Activated CD4-positive, alpha-beta T cell treated with anti-CD3 and anti-CD28 coated beads, Interleukin-2, amount 10 ng/mL, durations not matched to agents 7 days and 5 days (primary cell): ENCODE measurements around the gene PRR12. TPM values are rescaled to one million over a fixed set of nuclear protein-coding genes. Genes with fewer than 3 reads are reported as not detected.

Experiments used
- CTCF ChIA-PET: fragments of 350-600 bp; sonication (Branson Sonifier 250); formaldehyde crosslinking; loops from one replicate; lab custom pipeline; 2021; ENCODE audit warnings: antibody characterized with exemption; lab: Charles Lee
- POLR2A ChIA-PET: fragments of 350-600 bp; sonication (Branson Sonifier 250); formaldehyde crosslinking; loops from one replicate; lab custom pipeline; 2021; ENCODE audit warnings: antibody characterized with exemption; lab: Charles Lee
- DNase-seq: peaks from one replicate; pipeline ENCODE4 v3.0.0-alpha.2; 2020
- H3K27ac Mint-ChIP-seq: one replicate; pipeline ENCODE4 v1.8.0; 2021; ENCODE audit warnings: mild to moderate bottlenecking, moderate library complexity, mixed read lengths
- H3K27me3 Mint-ChIP-seq: one replicate; pipeline ENCODE4 v1.8.0; 2021; ENCODE audit warnings: mixed read lengths
- H3K36me3 Mint-ChIP-seq: one replicate; pipeline ENCODE4 v1.8.0; 2021; ENCODE audit warnings: low read depth, mixed read lengths
- H3K4me1 Mint-ChIP-seq: one replicate; pipeline ENCODE4 v1.8.0; 2021; ENCODE audit warnings: mixed read lengths
- H3K4me3 Mint-ChIP-seq: one replicate; pipeline ENCODE4 v1.8.0; 2021; ENCODE audit warnings: mild to moderate bottlenecking, moderate library complexity, mixed read lengths
- H3K9me3 Mint-ChIP-seq: one replicate; pipeline ENCODE4 v1.8.0; 2021; ENCODE audit warnings: mixed read lengths
- total RNA-seq, 2 experiments: library from RNA; stranded (reverse); gene quantifications; one replicate each; pipeline ENCODE4 v1.2.3, GENCODE V29; 2021

Gene PRR12
- total RNA-seq, 2 experiments from 2014 or later, result 41.5 to 45.9 TPM

- no peaks in the 10 kb centered on the region for H3K9me3 Mint-ChIP-seq
- H3K4me1 Mint-ChIP-seq, result peaks cover 28% of the 10 kb centered on the region
- no peaks in the 10 kb centered on the region for H3K27me3 Mint-ChIP-seq
- CTCF ChIA-PET, result interaction anchor here (0.9 to 1.3 kb wide), 2 partner anchors 26 to 34 kb away, joined by 3 read pairs; no protein-coding TSS in a partner anchor
- H3K36me3 Mint-ChIP-seq, result peaks cover 22% of the 10 kb centered on the region
- H3K27ac Mint-ChIP-seq, result no peak overlapping the region
- POLR2A ChIA-PET, result no interaction called here
- no peak for DNase-seq
- H3K4me3 Mint-ChIP-seq, result no peak overlapping the region
Observed at GRCh38 chr19:49646586-49646985, 55.6 kb downstream of the PRR12 start.

- Mint-ChIP-seq H3K27me3 (no peaks in the 10 kb centered on the region), H3K27ac (no peak overlapping the region), H3K4me1 (no peaks in the 10 kb centered on the region), H3K4me3 (no peak overlapping the region), H3K9me3 (no peaks in the 10 kb centered on the region), H3K36me3 (peaks cover 20% of the 10 kb centered on the region)
- no peak for DNase-seq
- ChIA-PET CTCF (no interaction called here), POLR2A (no interaction called here)
Observed at GRCh38 chr19:49651029-49651819, 60.2 kb downstream of the PRR12 start.

GRCh38 chr19:49651820-49652550 lies 61.0 kb downstream of the PRR12 start:
- CTCF ChIA-PET, result no interaction called here
- no peak overlapping the region for H3K4me3 Mint-ChIP-seq

GRCh38 chr19:49652551-49653465 lies 61.8 kb downstream of the PRR12 start:
- H3K27ac Mint-ChIP-seq, result no peak overlapping the region
- H3K36me3 Mint-ChIP-seq, result peaks cover 23% of the 10 kb centered on the region
- no peaks in the 10 kb centered on the region for H3K4me1 Mint-ChIP-seq
- DNase-seq, result no peak
- no peaks in the 10 kb centered on the region for H3K27me3 Mint-ChIP-seq
- H3K4me3 Mint-ChIP-seq, result no peak overlapping the region
- CTCF ChIA-PET, result interaction anchor here (0.7 kb wide), 1 partner anchor 10 kb away, joined by 4 read pairs; no protein-coding TSS in a partner anchor
- H3K9me3 Mint-ChIP-seq, result no peaks in the 10 kb centered on the region
- POLR2A ChIA-PET, result no interaction called here

More at GRCh38 chr19:49651820-49652550, 61.0 kb downstream of the PRR12 start:
- DNase-seq, result no peak
- Mint-ChIP-seq H3K36me3 (peaks cover 22% of the 10 kb centered on the region), H3K27me3 (no peaks in the 10 kb centered on the region), H3K27ac (no peak overlapping the region), H3K4me1 (no peaks in the 10 kb centered on the region), H3K9me3 (no peaks in the 10 kb centered on the region)
- POLR2A ChIA-PET, result no interaction called here

- Mint-ChIP-seq H3K27me3 (no peaks in the 10 kb centered on the region), H3K27ac (no peak overlapping the region), H3K4me1 (no peaks in the 10 kb centered on the region), H3K36me3 (peaks cover 23% of the 10 kb centered on the region), H3K4me3 (no peak overlapping the region), H3K9me3 (no peaks in the 10 kb centered on the region)
- ChIA-PET CTCF (interaction anchor here (0.6 kb wide), 1 partner anchor 132 kb away, joined by 3 read pairs; no protein-coding TSS in a partner anchor), POLR2A (no interaction called here)
- DNase-seq, result no peak
Observed at GRCh38 chr19:49653466-49653806, 62.5 kb downstream of the PRR12 start.

GRCh38 chr19:49654581-49654980 lies 63.6 kb downstream of the PRR12 start:
- Mint-ChIP-seq H3K9me3 (no peaks in the 10 kb centered on the region), H3K36me3 (peaks cover 29% of the 10 kb centered on the region), H3K27ac (no peak overlapping the region), H3K4me3 (no peak overlapping the region), H3K27me3 (no peaks in the 10 kb centered on the region), H3K4me1 (no peaks in the 10 kb centered on the region)
- ChIA-PET CTCF (interaction anchor here (2.7 kb wide), 1 partner anchor 12 kb away, joined by 11 read pairs; the partner anchor contains the start of gene SCAF1), POLR2A (no interaction called here)
- DNase-seq, result no peak

- H3K27me3 Mint-ChIP-seq, result no peaks in the 10 kb centered on the region
- POLR2A ChIA-PET, result interaction anchor here (0.6 to 0.8 kb wide), 2 partner anchors 37 to 252 kb away, joined by 3 to 4 read pairs; no protein-coding TSS in a partner anchor
- H3K4me3 Mint-ChIP-seq, result no peak overlapping the region
- peaks cover 31% of the 10 kb centered on the region for H3K36me3 Mint-ChIP-seq
- peaks cover 2% of the 10 kb centered on the region for H3K4me1 Mint-ChIP-seq
- H3K9me3 Mint-ChIP-seq, result no peaks in the 10 kb centered on the region
- CTCF ChIA-PET, result interaction anchor here (0.6 to 2.7 kb wide), 7 partner anchors 7 to 248 kb away, joined by 3 to 11 read pairs (median 3); partner anchors contain the start of genes NOSIP, PRMT1, RRAS and SCAF1
- DNase-seq, result no peak
- no peak overlapping the region for H3K27ac Mint-ChIP-seq
Observed at GRCh38 chr19:49655570-49656455, 64.8 kb downstream of the PRR12 start.

- no peak for DNase-seq
- Mint-ChIP-seq H3K27ac (no peak overlapping the region), H3K9me3 (no peaks in the 10 kb centered on the region), H3K4me1 (peaks cover 2% of the 10 kb centered on the region), H3K27me3 (no peaks in the 10 kb centered on the region), H3K36me3 (peaks cover 34% of the 10 kb centered on the region), H3K4me3 (no peak overlapping the region)
- POLR2A ChIA-PET, result no interaction called here
- CTCF ChIA-PET, result interaction anchor here (0.8 to 2.7 kb wide), 4 partner anchors 8 to 77 kb away, joined by 3 to 11 read pairs (median 3); partner anchors contain the start of genes NOSIP, PRMT1 and SCAF1
Observed at GRCh38 chr19:49656456-49657109, 65.6 kb downstream of the PRR12 start.

GRCh38 chr19:49657493-49658138 lies 66.6 kb downstream of the PRR12 start:
- Mint-ChIP-seq H3K4me1 (peaks cover 4% of the 10 kb centered on the region), H3K36me3 (peaks cover 36% of the 10 kb centered on the region), H3K4me3 (no peak overlapping the region), H3K27ac (peak overlapping the region; percentile 46), H3K27me3 (no peaks in the 10 kb centered on the region), H3K9me3 (no peaks in the 10 kb centered on the region)
- DNase-seq, result no peak
- POLR2A ChIA-PET, result no interaction called here
- CTCF ChIA-PET, result interaction anchor here (0.5 to 1.5 kb wide), 2 partner anchors 21 to 750 kb away, joined by 3 to 4 read pairs; no protein-coding TSS in a partner anchor

GRCh38 chr19:49658139-49658517 lies 67.1 kb downstream of the PRR12 start:
- H3K4me3 Mint-ChIP-seq, result no peak overlapping the region
- H3K27me3 Mint-ChIP-seq, result no peaks in the 10 kb centered on the region
- DNase-seq, result no peak
- H3K4me1 Mint-ChIP-seq, result peaks cover 10% of the 10 kb centered on the region
- CTCF ChIA-PET, result interaction anchor here (0.5 to 1.5 kb wide), 3 partner anchors 20 to 749 kb away, joined by 3 to 4 read pairs (median 3); no protein-coding TSS in a partner anchor
- peaks cover 37% of the 10 kb centered on the region for H3K36me3 Mint-ChIP-seq
- POLR2A ChIA-PET, result no interaction called here
- no peak overlapping the region for H3K27ac Mint-ChIP-seq
- no peaks in the 10 kb centered on the region for H3K9me3 Mint-ChIP-seq
